ENCODE results near the gene ZNF701.
"Not testable (repeated sequence)": the region's sequence is repeated elsewhere in the genome, so short reads cannot be mapped to it uniquely, and the experiment has no call there.

GRCh38 chr19:52535385-52535770 lies 34.7 kb upstream of the ZNF701 start:
- TF ChIP-seq CTCF (IDR thresholded peaks at IDR 0.05; ENCODE audit: low read depth, low read length); POLR2A (IDR thresholded peaks at IDR 0.05; ENCODE audit: extremely low read depth, insufficient read length): not testable (repeated sequence)
- TF ChIP-seq, protein P1, sequence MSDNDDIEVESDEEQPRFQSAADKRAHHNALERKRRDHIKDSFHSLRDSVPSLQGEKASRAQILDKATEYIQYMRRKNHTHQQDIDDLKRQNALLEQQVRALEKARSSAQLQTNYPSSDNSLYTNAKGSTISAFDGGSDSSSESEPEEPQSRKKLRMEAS (IDR thresholded peaks at IDR 0.05; ENCODE audit: low read depth, low read length) = not testable (repeated sequence)

All from NB4 (cell line).